Measurements from ENCODE around the gene C7.

C7 gene

GRCh38 chr5:40962207-40962955 is 53.1 kb downstream of the C7 start:
- TF ChIP-seq ZNF747 (tag by site-specific recombination; IDR thresholded peaks at IDR 0.05) (no peak), ZNF518A (tag by site-specific recombination; conservative IDR thresholded peaks at IDR 0.05; ENCODE audit: low read depth) (no peak), ZNF341 (tag by site-specific recombination; IDR thresholded peaks at IDR 0.05; ENCODE audit: low read depth) (no peak), ZNF132 (tag by site-specific recombination; IDR thresholded peaks at IDR 0.05; ENCODE audit: borderline replicate concordance) (no peak), ATF2 (tag by site-specific recombination; IDR thresholded peaks at IDR 0.05; ENCODE audit: low read depth) (no peak), ZNF280C (tag by site-specific recombination; IDR thresholded peaks at IDR 0.05) (no peak), ZNF248 (tag by site-specific recombination; IDR thresholded peaks at IDR 0.05) (no peak), ZNF843 (tag by site-specific recombination; IDR thresholded peaks at IDR 0.05) (no peak), ZNF629 (tag by site-specific recombination; IDR thresholded peaks at IDR 0.05) (no peak), ZNF174 (tag by site-specific recombination; IDR thresholded peaks at IDR 0.05) (no peak), SP2 (tag by site-specific recombination; IDR thresholded peaks at IDR 0.05) (no peak), SP7 (tag by site-specific recombination; IDR thresholded peaks at IDR 0.05) (no peak), ZNF560 (tag by site-specific recombination; IDR thresholded peaks at IDR 0.05; ENCODE audit: borderline replicate concordance) (no peak)
- Histone ChIP-seq H3K36me3 (ENCODE audit: control insufficient read depth in 2 of 2, insufficient read depth in 1 of 2, low read length in 2 of 2) (no peaks in the 10 kb centered on the region), H3K27ac (ENCODE audit: extremely low read depth, low read depth, low read length) (no peak overlapping the region), H3K4me3 (ENCODE audit: low read depth, low read length) (no peak overlapping the region), H3K4me1 (ENCODE audit: control insufficient read depth, insufficient read depth, low read length) (no peaks in the 10 kb centered on the region), H3K9me3 (ENCODE audit: control insufficient read depth, insufficient read depth, low read depth, low read length) (peaks cover 3% of the 10 kb centered on the region; the same call in 1 of the 2 replicates)
- ChIA-PET CTCF (interaction anchor here (0.6 kb wide), 1 partner anchor 13 kb away, joined by 4 read pairs; no protein-coding TSS in a partner anchor), POLR2A (no interaction called here)

- H3K36me3 ChIP-seq (ENCODE audit: control insufficient read depth in 2 of 2, insufficient read depth in 1 of 2, low read length in 2 of 2), result no peaks in the 10 kb centered on the region
- H3K4me3 ChIP-seq (ENCODE audit: low read depth, low read length), result no peak overlapping the region
- no peak overlapping the region for H3K27ac ChIP-seq (ENCODE audit: extremely low read depth, low read depth, low read length)
- TF ChIP-seq ZNF398 (tag by site-specific recombination; IDR thresholded peaks at IDR 0.05) (no peak), ZFP37 (tag by site-specific recombination; IDR thresholded peaks at IDR 0.05) (no peak), ZNF449 (tag by site-specific recombination; IDR thresholded peaks at IDR 0.05) (no peak), SETDB1 (IDR thresholded peaks at IDR 0.05; ENCODE audit: insufficient read length, low read length) (no peak), ZNF302 (tag by site-specific recombination; IDR thresholded peaks at IDR 0.05; ENCODE audit: low read depth) (no peak), ZXDB (tag by site-specific recombination; IDR thresholded peaks at IDR 0.05) (no peak), ZBTB8A (tag by site-specific recombination; IDR thresholded peaks at IDR 0.05) (no peak)
- ChIA-PET POLR2A (no interaction called here), CTCF (no interaction called here)
- H3K4me1 ChIP-seq (ENCODE audit: control insufficient read depth, insufficient read depth, low read length), result no peaks in the 10 kb centered on the region
- no peaks in the 10 kb centered on the region for H3K9me3 ChIP-seq (ENCODE audit: control insufficient read depth, insufficient read depth, low read depth, low read length)
Measured at GRCh38 chr5:40972434-40972833, 63.1 kb downstream of the C7 start.
